HG03064 (cell line): ENCODE results near the gene MESD.

Experiments used
- ATAC-seq: cut with Tn5 transposase; IDR thresholded peaks from one replicate; pipeline ENCODE4 v1.9.1; 2021; ENCODE audit warnings: low read depth; ENCODE audit not compliant: unreplicated experiment

Gene MESD

DNA sequence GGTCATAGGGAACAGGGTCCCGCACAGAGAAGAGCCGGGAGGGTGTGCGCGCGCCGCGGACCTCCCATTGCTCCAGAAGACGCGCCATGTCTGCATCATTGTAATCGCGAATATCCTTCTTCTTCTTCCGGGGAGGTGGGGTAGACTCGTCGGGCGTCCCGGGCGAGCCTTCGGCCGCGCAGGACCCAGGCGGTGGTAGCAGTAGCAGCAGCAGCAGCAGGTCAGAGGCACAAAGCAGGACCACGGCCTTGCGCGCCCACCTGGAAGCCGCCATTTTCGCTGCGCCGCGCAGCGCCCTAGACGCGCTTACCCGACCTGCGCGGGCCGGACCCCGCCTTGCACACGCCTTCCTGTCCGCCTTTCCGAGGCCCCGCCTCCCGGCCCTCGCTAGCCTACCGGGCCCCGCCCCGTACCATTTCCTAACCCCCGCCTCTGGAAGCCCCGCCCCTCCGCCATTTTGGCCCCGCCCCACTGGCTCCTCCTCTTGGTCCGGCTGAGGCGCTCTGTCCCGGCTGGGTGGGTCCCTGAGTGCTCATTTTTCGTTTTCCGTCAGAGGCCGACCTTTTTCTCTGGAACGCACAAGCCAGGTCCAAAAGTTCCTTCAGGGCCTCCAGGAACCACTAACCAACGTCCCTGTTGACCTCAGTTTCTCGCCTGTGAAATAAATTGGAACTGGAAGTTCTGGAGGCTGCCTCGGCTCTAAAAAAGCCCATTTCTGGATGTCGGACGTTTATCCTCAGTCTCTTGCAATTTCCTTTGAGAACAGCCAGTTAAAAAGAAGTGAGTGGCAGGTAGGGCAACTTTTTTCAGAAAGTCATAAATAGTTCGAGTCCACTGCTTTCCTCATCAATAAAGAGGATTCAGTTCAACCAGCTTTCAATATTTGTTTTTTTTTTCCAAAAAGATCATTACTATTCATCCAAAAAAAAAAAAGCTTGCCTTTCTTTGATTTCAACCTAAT is at the start of gene MESD:
TSS of gene MESD (minus strand) at position 302 of the 961 bp plus-strand sequence. CDS start at position 274, 28 bp downstream.
- peak; percentile 95 for ATAC-seq

DNA sequence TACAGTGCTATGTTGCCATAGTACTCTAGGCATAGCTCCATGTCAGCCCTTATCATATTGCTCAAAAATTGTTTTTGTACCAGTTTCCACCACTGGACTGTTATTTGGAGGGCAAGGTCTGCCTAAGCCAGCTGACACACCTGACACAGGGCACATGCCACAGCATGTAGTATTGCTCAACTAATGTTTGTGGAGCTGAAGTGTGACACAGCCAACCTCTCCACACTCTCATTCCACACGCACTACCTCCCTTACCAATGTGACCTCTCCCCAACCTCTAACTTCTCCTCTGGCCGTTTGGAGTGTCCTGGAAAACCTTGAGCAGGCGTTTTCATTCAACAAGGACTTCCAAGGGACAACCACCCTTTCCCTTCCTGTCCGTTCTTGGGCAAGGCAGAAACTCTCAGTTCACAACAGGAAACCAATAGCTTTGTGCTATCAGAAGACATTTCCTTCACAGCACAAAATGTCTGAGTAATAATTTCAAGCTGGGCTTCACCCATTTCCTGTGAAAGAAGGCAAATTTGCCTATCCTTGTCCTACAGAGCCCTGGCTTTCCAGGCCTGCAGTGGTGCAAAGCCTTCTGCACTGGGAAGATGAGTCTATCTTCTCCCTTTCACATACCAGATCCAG is 49.5 kb upstream of the MESD start:
- ATAC-seq, result no peak

DNA sequence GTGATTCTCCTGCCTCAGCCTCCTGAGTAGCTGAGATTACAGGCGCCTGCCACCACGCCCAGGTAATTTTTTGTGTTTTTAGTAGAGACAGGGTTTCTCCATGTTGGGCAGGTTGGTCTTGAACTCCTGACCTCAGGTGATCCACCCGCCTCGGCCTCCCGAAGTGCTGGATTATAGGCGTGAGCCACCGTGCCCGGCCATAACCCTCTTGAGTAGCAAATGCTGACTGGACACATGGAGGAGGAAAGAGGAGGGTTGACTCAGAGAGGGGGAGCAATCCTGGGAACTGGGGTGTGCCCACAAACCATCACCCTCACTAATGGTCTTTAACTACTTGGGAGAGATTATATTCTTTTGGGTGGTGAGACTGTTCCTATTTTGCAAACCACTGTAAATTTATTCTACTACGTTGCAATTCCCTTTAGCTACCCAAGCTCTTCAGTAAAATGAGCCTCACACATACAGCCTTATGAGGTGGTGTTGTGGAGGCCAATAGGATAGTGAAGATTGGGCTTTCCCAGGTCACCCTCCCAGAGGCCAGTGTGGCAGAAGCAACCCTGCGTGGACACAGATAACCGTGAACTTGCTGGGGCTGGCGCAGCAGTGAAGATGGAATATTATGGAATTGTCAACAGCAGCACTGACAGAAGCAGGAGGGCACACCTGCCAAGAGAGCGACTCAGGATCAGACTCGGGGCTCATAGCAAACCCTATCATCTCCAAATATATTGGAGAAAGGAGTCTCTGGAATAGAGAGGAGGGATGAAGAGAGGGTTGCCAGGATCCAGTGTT is 48.5 kb upstream of the MESD start:
- no peak for ATAC-seq

DNA sequence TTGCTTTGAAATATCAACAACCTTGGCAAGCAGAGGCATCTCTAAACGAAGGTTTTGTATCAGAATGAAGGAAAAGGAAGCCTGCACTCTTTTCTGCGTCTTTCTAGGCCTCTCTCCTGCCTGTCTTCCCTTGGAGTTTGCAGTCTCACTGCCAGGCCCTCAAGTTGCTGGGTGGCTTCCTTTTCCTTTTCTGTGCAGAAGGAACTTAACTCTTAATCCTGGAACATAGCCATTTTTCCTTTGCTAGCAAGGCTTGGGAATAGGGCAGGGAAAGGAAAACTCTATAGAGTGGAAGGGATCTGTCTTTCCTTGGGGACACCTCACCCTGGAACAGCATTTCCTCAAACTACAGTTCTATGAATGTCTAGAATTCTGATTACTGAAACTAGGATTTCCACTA is 43.9 kb upstream of the MESD start:
- no peak for ATAC-seq

DNA sequence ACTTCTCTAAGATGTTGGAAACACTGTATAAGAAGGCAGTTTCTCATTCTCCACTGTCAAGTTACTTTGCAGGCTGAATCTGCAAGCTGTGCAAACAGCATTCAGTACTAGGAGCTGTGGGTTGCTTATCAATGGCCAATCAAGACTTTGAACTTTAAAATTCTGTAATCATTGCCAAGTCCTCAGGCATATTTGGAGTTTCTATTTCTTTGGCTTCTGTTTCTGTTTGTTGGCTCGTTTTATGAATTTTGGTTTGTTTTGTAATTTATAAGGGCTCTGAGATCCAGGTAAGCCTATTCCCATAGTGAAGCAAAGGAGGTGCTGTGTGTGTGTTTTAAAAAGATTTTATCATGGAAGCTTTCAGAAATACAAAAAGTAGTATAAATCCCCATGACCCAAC is 43.2 kb upstream of the MESD start:
- ATAC-seq, result no peak

DNA sequence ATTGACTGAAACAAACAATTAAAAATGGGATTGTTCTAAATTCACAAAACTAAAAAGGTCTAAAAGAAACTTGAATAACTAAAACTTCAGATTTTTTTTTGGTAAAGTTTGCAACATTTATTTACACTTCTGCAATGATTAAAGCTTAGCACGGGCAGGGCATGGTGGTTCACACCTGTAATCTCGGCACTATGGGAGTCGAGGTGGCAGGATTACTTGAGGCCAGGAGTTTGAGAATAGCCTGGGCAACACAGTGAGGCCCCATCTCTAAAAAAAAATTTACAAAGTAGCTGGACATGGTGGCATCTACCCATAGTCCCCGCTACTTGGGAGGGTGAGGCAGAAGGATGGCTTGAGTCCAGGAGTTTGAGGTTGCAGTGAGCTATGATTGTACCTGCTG is 42.7 kb upstream of the MESD start:
- no peak for ATAC-seq

DNA sequence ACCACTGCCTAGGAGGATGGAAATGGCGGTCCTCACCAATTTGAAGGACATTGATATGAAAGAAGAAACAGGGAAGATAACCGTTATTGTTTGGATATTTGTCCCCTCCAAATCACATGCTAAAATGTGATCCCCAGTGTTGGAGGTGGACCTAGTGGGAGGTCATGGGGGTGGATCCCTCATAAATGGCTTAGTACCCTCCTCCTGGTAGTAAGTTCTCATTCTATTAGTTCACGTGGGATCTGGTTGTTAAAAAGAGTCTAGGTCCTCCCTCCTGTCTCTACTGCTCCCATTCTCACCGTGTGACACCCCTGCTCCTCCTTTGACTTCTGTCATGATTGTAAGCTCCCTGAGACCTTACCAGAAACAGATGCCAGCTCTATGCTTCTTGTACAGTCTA is 41.6 kb upstream of the MESD start:
- ATAC-seq, result no peak

DNA sequence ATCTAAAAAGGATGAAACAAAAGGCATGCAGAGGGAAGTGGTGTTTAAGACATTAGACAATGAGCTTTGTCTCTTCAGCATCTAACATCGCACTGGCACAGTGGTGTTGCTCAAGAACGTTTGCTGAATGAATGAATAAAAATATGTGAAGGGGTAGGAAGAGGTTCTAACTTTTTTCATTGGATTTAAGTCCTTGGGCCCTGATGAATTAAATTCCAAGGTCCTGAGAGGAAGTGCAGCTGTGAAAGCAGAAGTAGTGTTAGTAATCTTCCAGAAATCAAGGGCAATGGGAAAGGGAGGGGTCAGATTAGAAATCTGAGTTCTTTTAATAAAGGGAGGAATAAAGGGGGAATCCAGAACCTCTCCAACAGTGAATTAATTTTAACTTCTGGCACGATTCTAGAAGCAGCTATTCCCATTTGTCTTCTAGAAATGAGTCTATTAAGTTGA is 40.7 kb upstream of the MESD start:
- no peak for ATAC-seq

DNA sequence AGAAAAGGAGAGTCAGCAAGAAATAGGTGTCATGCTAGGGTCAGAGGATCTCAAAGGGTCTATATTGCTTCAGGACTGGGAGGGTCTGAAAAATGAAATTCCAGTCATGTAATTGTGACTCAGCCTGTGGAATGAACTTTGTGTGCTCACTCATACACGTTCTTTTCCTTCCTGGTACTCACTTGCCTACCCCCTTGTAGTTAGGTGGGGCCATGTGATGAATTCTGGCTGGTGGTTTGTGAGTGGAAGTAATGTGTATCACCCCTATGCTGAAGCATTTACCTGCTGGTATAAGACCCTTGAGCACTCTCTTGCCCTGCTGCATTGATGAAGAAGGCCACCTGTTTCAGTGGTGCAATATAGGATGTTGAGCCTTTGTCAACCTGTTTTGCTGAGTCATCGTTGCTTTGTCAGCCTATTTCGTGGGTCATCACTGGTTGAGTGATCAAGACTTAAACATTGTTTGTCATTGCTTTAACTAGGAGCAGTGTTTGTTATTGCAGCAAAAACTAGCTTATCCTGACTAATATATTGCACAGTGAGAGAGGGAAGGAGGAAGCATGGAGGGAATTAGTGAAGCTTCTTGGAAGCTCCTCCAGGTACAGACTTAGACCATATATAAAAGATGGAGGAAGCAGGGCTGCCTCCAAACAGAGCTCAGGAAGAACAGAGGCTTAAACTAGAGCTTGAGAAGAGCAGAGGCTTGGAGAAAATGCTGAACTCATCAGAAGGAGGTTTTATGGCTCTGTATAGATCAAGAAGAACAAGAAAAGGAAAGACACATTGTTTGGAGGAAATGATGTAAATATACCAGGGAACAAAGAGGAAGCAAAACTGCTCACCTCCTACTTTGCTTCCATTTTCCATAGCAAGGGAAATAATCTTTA is 40.0 kb upstream of the MESD start:
- no peak for ATAC-seq

DNA sequence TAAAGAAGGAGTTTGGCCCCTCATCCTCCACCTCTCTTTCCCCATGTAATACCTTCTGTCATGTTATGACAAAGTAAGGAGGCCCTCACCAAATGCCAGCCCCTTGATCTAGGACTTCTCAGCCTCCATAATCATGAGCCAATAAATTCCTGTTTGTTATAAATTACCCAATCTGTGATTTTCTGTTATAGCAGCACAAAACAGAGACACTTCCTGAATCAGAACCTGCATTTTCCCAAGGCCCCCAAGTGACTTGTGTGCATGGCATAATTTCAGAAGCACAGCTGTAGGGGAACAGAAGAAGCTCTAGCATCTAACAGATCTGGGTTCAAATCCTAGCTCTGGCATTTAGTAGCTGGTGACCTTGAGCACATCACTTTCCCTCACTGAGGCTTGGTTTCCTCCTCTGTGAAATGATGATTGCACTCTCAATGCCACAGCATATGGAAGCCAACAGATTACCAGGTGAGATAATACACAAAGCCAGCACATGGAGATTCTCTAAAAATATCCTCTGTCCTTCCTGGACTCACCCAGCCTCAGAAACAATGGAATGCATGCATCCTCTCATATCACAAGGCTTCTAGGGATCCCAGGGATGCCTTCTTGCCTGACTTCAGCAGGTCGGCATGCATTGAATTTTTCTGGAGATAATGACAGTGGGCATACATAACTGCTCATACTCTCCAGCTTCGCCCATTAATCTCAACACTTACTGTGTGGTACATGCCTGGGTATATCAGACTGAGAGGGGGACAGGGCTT is 37.4 kb upstream of the MESD start:
- ATAC-seq, result no peak

DNA sequence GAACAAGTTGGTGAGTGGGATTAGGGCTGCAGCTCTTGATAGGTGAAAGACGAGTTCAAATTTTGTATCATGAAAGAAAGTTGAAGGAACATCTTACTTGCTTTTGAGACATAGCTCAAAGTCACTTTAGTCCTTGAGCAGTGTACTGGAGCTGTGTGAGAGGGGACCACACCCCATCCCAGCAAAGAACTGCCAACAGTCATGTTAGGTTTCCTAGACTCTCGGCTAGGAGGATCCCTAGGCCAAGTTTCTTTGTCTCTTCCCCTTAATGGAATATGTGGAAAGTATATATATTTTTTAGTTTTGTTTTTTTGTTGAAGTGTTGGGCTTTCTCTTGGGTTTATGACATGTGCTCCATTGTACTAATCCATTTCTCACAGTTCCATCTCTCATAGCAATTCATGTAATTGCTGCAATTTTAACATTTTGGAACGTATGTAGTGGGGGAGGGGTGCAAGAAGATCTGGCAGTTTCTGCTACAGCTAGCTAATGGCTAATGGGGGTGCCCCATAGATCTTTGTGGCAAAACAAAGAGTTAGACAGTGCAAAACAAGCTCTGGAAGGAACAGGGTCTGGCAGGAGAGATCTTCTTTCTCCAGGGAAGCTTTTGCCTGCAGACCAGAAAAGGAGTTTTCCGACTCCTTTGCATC is 36.2 kb upstream of the MESD start:
- no peak for ATAC-seq

DNA sequence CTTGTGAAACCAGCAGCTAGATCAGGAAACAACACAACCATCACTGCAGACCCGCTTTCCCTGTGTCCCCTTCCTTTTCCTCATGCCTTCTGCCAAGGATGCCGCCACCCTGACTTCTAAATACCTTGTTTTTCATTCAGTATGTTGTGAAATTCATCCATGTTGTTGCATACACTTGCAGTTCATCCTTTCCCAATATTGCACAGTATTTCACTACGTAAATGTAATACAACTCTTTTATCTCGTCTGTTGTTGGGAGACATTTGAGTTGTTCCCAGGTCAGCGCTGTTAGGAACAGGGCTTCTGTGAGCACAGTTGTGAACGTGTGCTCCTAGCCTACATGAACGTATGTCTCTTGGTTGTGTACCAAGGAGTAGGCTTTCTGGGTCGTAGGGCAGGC is 35.3 kb upstream of the MESD start:
- no peak for ATAC-seq

DNA sequence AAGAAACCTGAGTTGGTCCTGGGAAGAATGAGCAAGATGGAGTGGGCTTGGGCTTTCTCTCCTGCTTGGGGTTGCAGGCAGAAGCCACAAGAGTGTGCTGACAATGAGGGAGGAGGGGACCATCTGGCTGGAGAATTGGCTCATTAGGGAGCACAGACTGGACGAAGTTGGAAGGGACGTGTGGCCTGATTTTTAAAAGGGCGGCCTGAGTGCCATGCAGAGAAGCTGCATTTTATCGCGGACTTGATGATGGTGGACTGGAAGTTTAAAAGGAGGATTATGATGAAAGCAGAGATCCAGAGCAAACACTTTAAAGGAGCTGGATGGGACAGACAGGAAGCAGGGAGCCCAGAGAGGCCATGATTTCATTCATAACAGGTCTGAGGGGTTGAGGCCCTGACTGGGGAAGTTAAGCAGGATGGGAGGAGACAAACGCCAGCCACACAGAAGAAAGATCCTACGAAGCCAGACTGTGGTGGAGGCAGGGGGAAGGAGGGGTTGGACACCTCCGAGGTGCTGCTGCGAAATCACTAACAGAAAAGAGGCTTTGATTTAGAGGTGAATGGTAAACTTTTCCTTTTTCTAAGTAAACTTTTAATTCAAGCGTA is 34.8 kb upstream of the MESD start:
- no peak for ATAC-seq

DNA sequence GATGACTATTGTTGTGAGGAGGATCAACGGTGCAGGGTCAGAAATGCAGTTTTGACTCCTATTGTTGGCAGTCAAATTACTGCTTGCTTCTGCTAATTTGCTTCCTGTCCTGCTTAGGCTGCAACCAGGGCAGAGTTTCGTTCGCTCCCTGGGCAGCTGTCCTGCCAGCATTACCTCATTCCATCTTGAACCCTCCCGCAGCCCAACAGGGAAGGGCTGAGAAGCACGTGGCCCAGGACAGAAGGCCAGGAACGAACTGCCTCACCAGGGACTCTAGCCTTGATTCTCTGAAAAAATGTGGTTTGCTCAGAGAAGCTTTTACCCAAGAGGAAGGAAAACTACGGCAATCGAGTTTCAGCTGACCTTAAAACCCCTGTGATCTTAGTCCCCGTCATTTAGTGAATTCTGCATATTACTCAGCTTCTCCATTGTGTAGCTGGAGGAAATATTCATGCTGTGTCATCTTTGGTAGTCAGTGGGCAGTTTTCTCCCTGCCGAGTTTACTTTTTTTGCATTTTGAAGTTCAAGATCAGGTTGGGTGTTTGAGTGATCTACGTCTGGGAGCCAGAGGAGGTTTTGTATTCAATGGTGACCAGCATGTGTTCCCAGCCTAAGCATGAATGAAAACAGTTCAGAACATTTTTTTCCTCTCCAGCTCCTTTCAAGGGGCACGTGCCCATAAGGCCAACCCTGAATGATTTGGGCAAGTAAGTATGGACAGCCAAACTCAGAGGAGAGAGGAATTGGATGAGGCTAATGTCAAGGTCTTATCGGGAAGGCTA is 34.1 kb upstream of the MESD start:
- peak; percentile 94 for ATAC-seq

DNA sequence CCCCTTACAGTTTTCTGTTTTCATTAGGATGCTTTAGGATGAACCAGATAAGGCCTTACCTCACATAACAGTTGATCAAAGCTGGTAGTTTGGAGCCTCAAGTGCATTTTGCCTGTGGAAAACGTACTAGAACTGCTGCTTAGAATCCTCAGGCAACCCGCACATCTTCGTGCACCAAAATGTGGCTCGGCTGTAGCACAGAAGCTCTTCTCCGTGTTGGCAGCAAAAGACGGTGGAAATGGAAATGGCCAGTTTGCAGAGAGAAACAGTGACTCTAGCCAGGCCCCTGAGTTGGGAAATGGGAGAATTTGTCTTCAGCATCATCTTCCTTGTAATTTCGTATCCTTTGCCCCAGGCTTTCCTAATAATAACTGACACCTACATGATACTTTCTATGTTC is 31.7 kb upstream of the MESD start:
- no peak for ATAC-seq

DNA sequence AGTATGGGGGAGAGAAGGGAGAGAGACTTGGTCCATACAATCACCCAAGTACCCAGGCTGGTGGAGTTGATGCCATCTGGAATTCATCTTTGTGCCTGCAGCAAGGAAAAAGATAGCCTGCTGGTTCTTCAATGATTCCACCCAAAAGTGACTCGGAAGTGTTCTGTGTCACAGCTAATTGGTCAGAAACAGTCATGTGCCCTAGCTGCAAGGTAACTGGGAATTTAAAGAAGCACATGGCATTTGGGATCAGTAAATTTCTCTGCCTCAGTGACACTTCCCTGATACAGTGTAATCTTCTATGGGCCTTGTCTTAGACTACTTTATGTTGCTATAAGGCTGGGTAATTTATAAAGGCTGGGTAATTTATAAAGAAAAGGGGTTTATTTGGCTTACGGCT is 28.6 kb upstream of the MESD start:
- no peak for ATAC-seq

DNA sequence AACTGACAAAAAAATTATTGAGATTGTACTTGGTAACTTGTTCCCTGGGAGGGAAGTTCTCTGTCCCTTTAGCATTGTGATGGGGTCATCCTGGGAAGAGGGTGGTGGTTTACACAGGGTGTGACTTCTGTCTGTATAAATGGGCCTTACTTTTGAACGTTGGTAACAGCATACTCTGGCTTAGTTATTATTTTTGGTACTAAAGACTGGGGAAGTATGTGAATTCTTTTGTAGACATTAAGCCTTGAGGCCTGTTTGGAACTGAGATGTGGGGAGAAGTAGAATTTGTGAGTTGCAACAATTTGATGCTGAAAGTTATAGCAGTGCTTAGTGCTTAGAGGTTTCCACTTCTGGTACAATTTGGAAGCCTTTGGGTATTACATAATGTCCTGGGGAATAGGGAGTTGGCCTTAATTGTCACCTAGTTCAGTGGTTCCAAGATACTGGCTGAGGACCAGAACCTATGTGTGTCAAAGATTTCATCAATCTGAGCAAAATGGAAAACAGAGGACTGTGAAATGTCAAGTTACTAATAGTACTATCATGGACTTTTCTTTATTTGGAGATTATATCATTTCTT is 27.0 kb upstream of the MESD start:
- no peak for ATAC-seq
